ENCODE results near the gene ANKRD45.
"Not testable (repeated sequence)": the region's sequence is repeated elsewhere in the genome, so short reads cannot be mapped to it uniquely, and the experiment has no call there.

The ANKRD45 gene

DNA sequence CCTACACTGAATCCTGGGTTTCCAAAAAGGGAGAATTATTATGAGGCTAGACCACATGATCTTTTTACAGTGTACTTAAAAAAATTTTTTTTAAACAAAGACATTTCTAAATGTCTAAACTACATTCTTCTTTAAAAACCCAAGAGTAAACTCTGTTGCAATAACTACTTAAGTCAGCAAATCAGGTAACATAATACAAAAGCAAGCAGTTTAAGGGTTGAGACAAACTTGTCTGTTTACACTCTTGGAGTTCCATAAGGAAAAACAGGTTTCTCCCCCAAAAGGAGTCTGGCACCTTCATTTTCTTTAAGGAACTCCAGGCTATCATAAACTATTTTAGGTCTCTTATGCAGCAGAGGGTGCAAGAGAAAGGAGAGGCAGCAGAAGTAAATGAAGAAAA lies 12.5 kb upstream of the ANKRD45 start:
- no peak for DNase-seq
- peaks cover 0 to 8% (median 0%) of the 10 kb centered on the region in 4 experiments for H3K4me1 ChIP-seq (ENCODE audit: control extremely low read depth in 1 of 4, control insufficient read depth in 4 of 4, insufficient read depth in 4 of 4, low read length in 3 of 4)
- no peak overlapping the region for H3K4me3 ChIP-seq (ENCODE audit: control insufficient read depth in 1 of 7, extremely low read depth in 1 of 7, insufficient read depth in 4 of 7, low read depth in 2 of 7, low read length in 6 of 7)
- peaks cover 0 to 3% (median 0%) of the 10 kb centered on the region in 5 experiments for H3K9me3 ChIP-seq (ENCODE audit: control extremely low read depth in 1 of 5, control insufficient read depth in 4 of 5, insufficient read depth in 2 of 5, low read depth in 1 of 5, low read length in 4 of 5)
- ChIA-PET POLR2A (no interaction called here), CTCF (interaction anchor here (1.5 kb wide), 1 partner anchor 9 kb away, joined by 3 read pairs; no protein-coding TSS in a partner anchor)
- H3K27me3 ChIP-seq (replicated peaks in 2 of 5; ENCODE audit: control insufficient read depth in 4 of 5, insufficient read depth in 5 of 5, low read length in 4 of 5): no peaks in the 10 kb centered on the region
- no peaks in the 10 kb centered on the region for H3K36me3 ChIP-seq (ENCODE audit: control insufficient read depth in 4 of 4, insufficient read depth in 4 of 4, low read length in 3 of 4)
- no peak overlapping the region for H3K27ac ChIP-seq (ENCODE audit: insufficient read depth in 1 of 2, low read depth in 1 of 2, low read length in 2 of 2, poor library complexity in 1 of 2, severe bottlenecking in 2 of 2)

DNA sequence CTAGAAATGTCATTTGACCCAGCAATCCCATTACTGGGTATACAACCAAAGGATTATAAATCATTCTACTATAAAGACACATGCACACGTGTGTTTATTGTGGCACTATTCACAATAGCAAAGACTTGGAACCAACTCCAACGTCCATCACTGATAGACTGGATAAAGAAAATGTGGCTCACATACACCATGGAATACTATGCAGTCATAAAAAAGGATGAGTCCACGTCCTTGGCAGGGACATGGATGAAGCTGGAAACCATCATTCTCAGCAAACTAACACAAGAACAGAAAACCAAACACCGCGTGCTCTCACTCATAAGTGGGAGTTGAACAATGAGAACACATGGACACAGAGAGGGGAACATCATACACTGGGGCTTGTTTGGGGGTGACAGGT lies 10.5 kb upstream of the ANKRD45 start:
- DNase-seq; H3K27me3 ChIP-seq (replicated peaks in 2 of 5; ENCODE audit: control insufficient read depth in 4 of 5, insufficient read depth in 5 of 5, low read length in 4 of 5); H3K36me3 ChIP-seq (ENCODE audit: control insufficient read depth in 4 of 4, insufficient read depth in 4 of 4, low read length in 3 of 4); H3K4me3 ChIP-seq (ENCODE audit: control insufficient read depth in 1 of 7, extremely low read depth in 1 of 7, insufficient read depth in 4 of 7, low read depth in 2 of 7, low read length in 6 of 7); CTCF ChIA-PET; H3K27ac ChIP-seq (ENCODE audit: insufficient read depth in 1 of 2, low read depth in 1 of 2, low read length in 2 of 2, poor library complexity in 1 of 2, severe bottlenecking in 2 of 2); H3K9me3 ChIP-seq (ENCODE audit: control extremely low read depth in 1 of 5, control insufficient read depth in 4 of 5, insufficient read depth in 2 of 5, low read depth in 1 of 5, low read length in 4 of 5); H3K4me1 ChIP-seq (ENCODE audit: control extremely low read depth in 1 of 4, control insufficient read depth in 4 of 4, insufficient read depth in 4 of 4, low read length in 3 of 4); POLR2A ChIA-PET: not testable (repeated sequence)
- WGBS (ENCODE audit: insufficient coverage): 100% methylated on average over 3 of the region's 5 CpGs

- H3K36me3 ChIP-seq (ENCODE audit: control insufficient read depth in 4 of 4, insufficient read depth in 4 of 4, low read length in 3 of 4); CTCF ChIA-PET; H3K4me3 ChIP-seq (ENCODE audit: control insufficient read depth in 1 of 7, extremely low read depth in 1 of 7, insufficient read depth in 4 of 7, low read depth in 2 of 7, low read length in 6 of 7); H3K4me1 ChIP-seq (ENCODE audit: control extremely low read depth in 1 of 4, control insufficient read depth in 4 of 4, insufficient read depth in 4 of 4, low read length in 3 of 4); H3K9me3 ChIP-seq (ENCODE audit: control extremely low read depth in 1 of 5, control insufficient read depth in 4 of 5, insufficient read depth in 2 of 5, low read depth in 1 of 5, low read length in 4 of 5); H3K27me3 ChIP-seq (replicated peaks in 2 of 5; ENCODE audit: control insufficient read depth in 4 of 5, insufficient read depth in 5 of 5, low read length in 4 of 5); POLR2A ChIA-PET; H3K27ac ChIP-seq (ENCODE audit: insufficient read depth in 1 of 2, low read depth in 1 of 2, low read length in 2 of 2, poor library complexity in 1 of 2, severe bottlenecking in 2 of 2); DNase-seq: not testable (repeated sequence)
- WGBS (ENCODE audit: insufficient coverage): 100% methylated on average over 2 of the region's 2 CpGs
These were observed 4.8 kb upstream of the ANKRD45 start for GRCh38 chr1:173674496-173674895.

DNA sequence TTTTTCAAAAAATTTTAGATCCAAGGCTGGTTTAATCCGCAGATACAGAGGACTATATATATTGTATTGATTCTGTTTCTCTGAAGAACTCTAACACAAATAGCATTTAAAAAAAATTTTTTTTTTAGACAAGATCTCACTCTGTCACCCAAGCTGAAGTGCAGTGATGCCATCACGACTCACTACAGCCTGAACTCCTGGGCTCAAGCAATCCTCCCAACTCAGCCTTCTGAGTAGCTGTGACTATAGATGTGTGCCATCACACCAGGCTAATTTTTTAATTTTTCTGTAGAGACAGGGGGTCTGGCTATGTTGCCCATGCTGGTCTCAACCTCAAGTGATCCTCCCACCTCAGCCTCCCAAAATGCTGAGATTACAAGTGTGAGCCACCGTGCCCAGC lies 3.0 kb downstream of the ANKRD45 start:
- CTCF ChIA-PET: interaction anchor here (0.6 kb wide), 1 partner anchor 246 kb away, joined by 3 read pairs; no protein-coding TSS in a partner anchor
- WGBS (ENCODE audit: insufficient coverage): 80% methylated on average over 1 of the region's 3 CpGs

GRCh38 chr1:173663159-173663558 lies 6.5 kb downstream of the ANKRD45 start:
- Histone ChIP-seq H3K9me3 (ENCODE audit: control extremely low read depth in 1 of 5, control insufficient read depth in 4 of 5, insufficient read depth in 2 of 5, low read depth in 1 of 5, low read length in 4 of 5) (peaks cover 0 to 3% (median 0%) of the 10 kb centered on the region in 5 experiments), H3K36me3 (ENCODE audit: control insufficient read depth in 4 of 4, insufficient read depth in 4 of 4, low read length in 3 of 4) (no peaks in the 10 kb centered on the region), H3K4me1 (ENCODE audit: control extremely low read depth in 1 of 4, control insufficient read depth in 4 of 4, insufficient read depth in 4 of 4, low read length in 3 of 4) (peaks cover 0 to 7% (median under 1%) of the 10 kb centered on the region in 4 experiments), H3K4me3 (ENCODE audit: control insufficient read depth in 1 of 7, extremely low read depth in 1 of 7, insufficient read depth in 4 of 7, low read depth in 2 of 7, low read length in 6 of 7) (no peak overlapping the region), H3K27me3 (replicated peaks in 2 of 5; ENCODE audit: control insufficient read depth in 4 of 5, insufficient read depth in 5 of 5, low read length in 4 of 5) (peaks cover 0 to 2% (median 0%) of the 10 kb centered on the region in 5 experiments), H3K27ac (ENCODE audit: insufficient read depth in 1 of 2, low read depth in 1 of 2, low read length in 2 of 2, poor library complexity in 1 of 2, severe bottlenecking in 2 of 2) (no peak overlapping the region)
- whole genome bisulfite sequencing (ENCODE audit: insufficient coverage): 59% methylated on average over 3 of the region's 3 CpGs
- DNase-seq: peak in 2 of 3 donors; percentile 32 to 38
- ChIA-PET CTCF (no interaction called here), POLR2A (interaction anchor here (0.6 kb wide), 1 partner anchor 10 kb away, joined by 4 read pairs; no protein-coding TSS in a partner anchor)

More for the DNA sequence above, 3.0 kb downstream of the ANKRD45 start:
- DNase-seq: no peak
- peaks cover 0 to 17% (median 9%) of the 10 kb centered on the region in 4 experiments for H3K4me1 ChIP-seq (ENCODE audit: control extremely low read depth in 1 of 4, control insufficient read depth in 4 of 4, insufficient read depth in 4 of 4, low read length in 3 of 4)
- no peak overlapping the region for H3K4me3 ChIP-seq (ENCODE audit: control insufficient read depth in 1 of 7, extremely low read depth in 1 of 7, insufficient read depth in 4 of 7, low read depth in 2 of 7, low read length in 6 of 7)
- H3K27ac ChIP-seq (ENCODE audit: insufficient read depth in 1 of 2, low read depth in 1 of 2, low read length in 2 of 2, poor library complexity in 1 of 2, severe bottlenecking in 2 of 2): no peak overlapping the region
- H3K27me3 ChIP-seq (replicated peaks in 2 of 5; ENCODE audit: control insufficient read depth in 4 of 5, insufficient read depth in 5 of 5, low read length in 4 of 5): peaks cover 0 to 6% (median 4%) of the 10 kb centered on the region in 5 experiments
- peaks cover 0 to 2% (median 0%) of the 10 kb centered on the region in 5 experiments for H3K9me3 ChIP-seq (ENCODE audit: control extremely low read depth in 1 of 5, control insufficient read depth in 4 of 5, insufficient read depth in 2 of 5, low read depth in 1 of 5, low read length in 4 of 5)
- POLR2A ChIA-PET: no interaction called here
- H3K36me3 ChIP-seq (ENCODE audit: control insufficient read depth in 4 of 4, insufficient read depth in 4 of 4, low read length in 3 of 4): no peaks in the 10 kb centered on the region

GRCh38 chr1:173661763-173662162 lies 7.9 kb downstream of the ANKRD45 start:
- WGBS (ENCODE audit: insufficient coverage): 63% methylated on average over 1 of the region's 1 CpG
- CTCF ChIA-PET: no interaction called here

GRCh38 chr1:173661271-173661670 lies 8.4 kb downstream of the ANKRD45 start:
- no peak overlapping the region for H3K27ac ChIP-seq (ENCODE audit: insufficient read depth in 1 of 2, low read depth in 1 of 2, low read length in 2 of 2, poor library complexity in 1 of 2, severe bottlenecking in 2 of 2)
- H3K27me3 ChIP-seq (replicated peaks in 2 of 5; ENCODE audit: control insufficient read depth in 4 of 5, insufficient read depth in 5 of 5, low read length in 4 of 5): peaks cover 0 to 2% (median 0%) of the 10 kb centered on the region in 5 experiments
- WGBS (ENCODE audit: insufficient coverage): no CpG with 5 or more reads among the region's 1 CpG
- no peak for DNase-seq
- peaks cover 0 to 3% (median 0%) of the 10 kb centered on the region in 5 experiments for H3K9me3 ChIP-seq (ENCODE audit: control extremely low read depth in 1 of 5, control insufficient read depth in 4 of 5, insufficient read depth in 2 of 5, low read depth in 1 of 5, low read length in 4 of 5)
- no peaks in the 10 kb centered on the region for H3K36me3 ChIP-seq (ENCODE audit: control insufficient read depth in 4 of 4, insufficient read depth in 4 of 4, low read length in 3 of 4)
- POLR2A ChIA-PET: no interaction called here
- peaks cover 0 to 7% (median under 1%) of the 10 kb centered on the region in 4 experiments for H3K4me1 ChIP-seq (ENCODE audit: control extremely low read depth in 1 of 4, control insufficient read depth in 4 of 4, insufficient read depth in 4 of 4, low read length in 3 of 4)
- no peak overlapping the region for H3K4me3 ChIP-seq (ENCODE audit: control insufficient read depth in 1 of 7, extremely low read depth in 1 of 7, insufficient read depth in 4 of 7, low read depth in 2 of 7, low read length in 6 of 7)
- CTCF ChIA-PET: no interaction called here

More at GRCh38 chr1:173661763-173662162, 7.9 kb downstream of the ANKRD45 start:
- H3K36me3 ChIP-seq (ENCODE audit: control insufficient read depth in 4 of 4, insufficient read depth in 4 of 4, low read length in 3 of 4): no peaks in the 10 kb centered on the region
- DNase-seq: no peak
- no peak overlapping the region for H3K27ac ChIP-seq (ENCODE audit: insufficient read depth in 1 of 2, low read depth in 1 of 2, low read length in 2 of 2, poor library complexity in 1 of 2, severe bottlenecking in 2 of 2)
- POLR2A ChIA-PET: no interaction called here
- H3K9me3 ChIP-seq (ENCODE audit: control extremely low read depth in 1 of 5, control insufficient read depth in 4 of 5, insufficient read depth in 2 of 5, low read depth in 1 of 5, low read length in 4 of 5): peaks cover 0 to 3% (median 0%) of the 10 kb centered on the region in 5 experiments
- H3K4me1 ChIP-seq (ENCODE audit: control extremely low read depth in 1 of 4, control insufficient read depth in 4 of 4, insufficient read depth in 4 of 4, low read length in 3 of 4): peaks cover 0 to 7% (median under 1%) of the 10 kb centered on the region in 4 experiments
- H3K27me3 ChIP-seq (replicated peaks in 2 of 5; ENCODE audit: control insufficient read depth in 4 of 5, insufficient read depth in 5 of 5, low read length in 4 of 5): peaks cover 0 to 2% (median 0%) of the 10 kb centered on the region in 5 experiments
- no peak overlapping the region for H3K4me3 ChIP-seq (ENCODE audit: control insufficient read depth in 1 of 7, extremely low read depth in 1 of 7, insufficient read depth in 4 of 7, low read depth in 2 of 7, low read length in 6 of 7)

All from common myeloid progenitor, CD34-positive (primary cell).